ENCODE data around the gene YARS1.

YARS1 gene

DNA sequence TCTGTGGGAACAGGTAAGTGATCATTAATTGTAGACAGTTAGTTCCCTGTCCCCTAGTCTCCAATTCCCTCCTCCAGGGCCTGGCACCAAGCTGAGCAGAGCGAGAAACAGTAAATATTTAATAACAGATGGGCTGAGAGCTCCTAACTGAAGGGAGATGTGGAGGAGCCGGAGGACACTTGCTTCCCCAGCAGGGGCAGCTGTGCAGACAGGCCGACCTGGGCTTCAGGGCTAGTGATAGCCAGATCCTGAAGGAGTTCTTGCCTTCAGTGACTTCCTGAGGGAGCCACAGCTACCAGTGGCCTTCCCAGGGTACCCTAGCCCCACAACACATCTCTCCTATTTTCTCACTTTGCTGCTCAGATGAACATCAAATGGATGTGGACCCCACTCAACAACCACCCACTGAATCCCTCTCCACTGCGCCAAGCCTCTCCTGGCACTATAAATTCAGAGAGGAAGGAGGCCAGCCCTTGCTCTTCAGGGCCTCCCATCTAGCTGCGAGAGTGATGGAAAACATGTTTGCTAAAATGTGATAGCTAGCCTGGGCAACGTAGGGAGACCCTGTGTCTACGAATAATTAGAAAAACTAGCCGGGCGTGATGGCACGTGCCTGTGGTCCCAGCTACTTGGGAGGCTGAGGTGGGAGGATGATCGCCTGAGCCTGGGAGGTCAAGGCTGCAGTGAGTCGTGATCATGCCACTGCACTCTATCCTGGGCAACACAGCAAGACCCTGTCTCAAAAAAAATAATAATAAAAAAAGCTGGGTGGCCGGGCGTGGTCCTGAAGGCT is 87.7 kb downstream of the YARS1 start:
- Histone ChIP-seq H3K4me2 (ENCODE audit: low read length) (no peak overlapping the region), H3K9ac (ENCODE audit: low read length) (no peak overlapping the region), H2AK5ac (ENCODE audit: low read length) (no peak overlapping the region), H3K4ac (ENCODE audit: low read depth, low read length) (no peak overlapping the region), H3K27me3 (ENCODE audit: insufficient read depth, low read length, poor library complexity) (no peaks in the 10 kb centered on the region), H3K27ac (ENCODE audit: low read depth, low read length) (no peak overlapping the region), H4K8ac (ENCODE audit: low read depth, low read length) (no peak overlapping the region), H3K4me3 (ENCODE audit: low read length) (no peak overlapping the region), H3K4me1 (ENCODE audit: control insufficient read depth, low read depth, low read length) (peaks cover 7% of the 10 kb centered on the region), H2BK120ac (ENCODE audit: low read depth, low read length) (no peak overlapping the region), H3K36me3 (ENCODE audit: control insufficient read depth, insufficient read depth, low read length) (no peaks in the 10 kb centered on the region), H3K56ac (ENCODE audit: low read length) (peak overlapping the region; percentile 25), H2BK15ac (replicated peaks; ENCODE audit: low read depth) (no peak overlapping the region), H3K79me2 (ENCODE audit: control insufficient read depth, insufficient read depth, low read length) (no peaks in the 10 kb centered on the region), H2BK5ac (ENCODE audit: low read length) (no peak overlapping the region), H3K18ac (ENCODE audit: low read length) (no peak overlapping the region), H4K5ac (ENCODE audit: low read length) (no peak overlapping the region), H3K23ac (ENCODE audit: low read length) (no peak overlapping the region), H3K79me1 (ENCODE audit: low read length) (no peaks in the 10 kb centered on the region)
- WGBS (ENCODE audit: extremely low coverage, insufficient coverage, low lambda C conversion rate) = no CpG with 5 or more reads among the region's 14 CpGs
- no peak for DNase-seq

DNA sequence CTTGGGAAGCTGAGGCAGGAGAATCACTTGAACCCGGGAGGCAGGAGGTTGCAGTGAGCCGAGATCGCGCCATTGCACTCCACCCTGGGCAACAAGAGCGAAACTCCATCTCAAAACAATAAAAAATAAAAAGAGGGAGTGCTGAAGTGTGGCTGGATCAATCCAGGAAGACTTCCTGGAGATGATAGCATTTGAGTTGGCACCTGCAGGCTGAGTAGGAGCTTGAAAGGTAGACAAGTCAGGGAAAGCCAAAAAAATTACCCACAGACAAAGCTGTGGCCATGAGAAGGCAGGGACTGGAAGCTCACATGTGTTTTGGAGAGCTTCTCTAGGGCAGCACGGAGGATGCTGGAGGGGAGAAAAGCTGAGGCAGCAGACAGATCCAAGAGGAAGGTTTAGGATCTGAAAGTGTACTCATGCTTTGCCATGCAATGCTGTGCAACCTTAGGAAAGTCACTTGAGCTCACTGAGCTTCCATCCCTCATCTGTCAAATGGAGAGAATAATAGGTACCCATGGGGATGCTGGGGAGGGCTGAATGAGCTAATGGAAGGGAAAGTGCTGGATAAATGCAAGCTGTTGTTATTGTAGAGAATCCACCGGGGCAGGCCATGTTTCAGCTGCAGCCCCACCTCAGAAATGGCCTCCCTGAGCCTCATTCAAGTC is 88.6 kb downstream of the YARS1 start:
- Histone ChIP-seq H3K79me1 (ENCODE audit: low read length) (no peaks in the 10 kb centered on the region), H3K4me3 (ENCODE audit: low read length) (no peak overlapping the region), H2BK5ac (ENCODE audit: low read length) (no peak overlapping the region), H2AK5ac (ENCODE audit: low read length) (peak overlapping the region; percentile 45), H3K4me1 (ENCODE audit: control insufficient read depth, low read depth, low read length) (peaks cover 7% of the 10 kb centered on the region), H3K27ac (ENCODE audit: low read depth, low read length) (no peak overlapping the region), H3K4ac (ENCODE audit: low read depth, low read length) (no peak overlapping the region), H3K9ac (ENCODE audit: low read length) (no peak overlapping the region), H2BK120ac (ENCODE audit: low read depth, low read length) (no peak overlapping the region), H3K23ac (ENCODE audit: low read length) (no peak overlapping the region), H3K18ac (ENCODE audit: low read length) (no peak overlapping the region), H2BK15ac (replicated peaks; ENCODE audit: low read depth) (no peak overlapping the region), H3K4me2 (ENCODE audit: low read length) (no peak overlapping the region), H3K56ac (ENCODE audit: low read length) (no peak overlapping the region), H4K8ac (ENCODE audit: low read depth, low read length) (no peak overlapping the region), H3K27me3 (ENCODE audit: insufficient read depth, low read length, poor library complexity) (no peaks in the 10 kb centered on the region), H3K79me2 (ENCODE audit: control insufficient read depth, insufficient read depth, low read length) (no peaks in the 10 kb centered on the region), H3K36me3 (ENCODE audit: control insufficient read depth, insufficient read depth, low read length) (no peaks in the 10 kb centered on the region), H4K5ac (ENCODE audit: low read length) (no peak overlapping the region)
- no peak for DNase-seq
- no CpG with 5 or more reads among the region's 7 CpGs for WGBS (ENCODE audit: extremely low coverage, insufficient coverage, low lambda C conversion rate)

DNA sequence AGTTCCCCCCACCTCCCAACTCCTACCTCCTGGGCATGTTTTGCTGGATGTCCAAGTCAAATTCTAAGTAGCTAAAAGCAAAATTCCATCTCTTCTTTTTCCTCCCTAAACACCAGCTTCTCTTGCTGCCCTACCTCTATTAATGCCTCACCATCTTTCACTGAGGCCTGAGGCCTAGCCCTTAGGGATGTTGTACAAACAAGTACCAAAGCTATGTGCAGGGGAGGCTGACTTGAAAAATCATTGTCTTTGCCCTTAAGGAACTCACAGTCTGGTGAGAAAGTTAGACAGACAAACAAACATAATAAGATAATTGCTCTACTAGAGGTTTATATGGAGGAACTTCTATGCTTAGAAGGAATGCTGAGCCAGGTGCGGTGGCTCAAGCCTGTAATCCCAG is 89.3 kb downstream of the YARS1 start:
- no peak overlapping the region for H2AK5ac ChIP-seq (ENCODE audit: low read length)
- no peak overlapping the region for H3K18ac ChIP-seq (ENCODE audit: low read length)
- H3K27ac ChIP-seq (ENCODE audit: low read depth, low read length) = no peak overlapping the region
- H4K8ac ChIP-seq (ENCODE audit: low read depth, low read length) = no peak overlapping the region
- H3K23ac ChIP-seq (ENCODE audit: low read length) = no peak overlapping the region
- H3K56ac ChIP-seq (ENCODE audit: low read length) = no peak overlapping the region
- no CpG with 5 or more reads among the region's 1 CpG for WGBS (ENCODE audit: extremely low coverage, insufficient coverage, low lambda C conversion rate)
- no peak overlapping the region for H3K9ac ChIP-seq (ENCODE audit: low read length)
- no peak overlapping the region for H2BK120ac ChIP-seq (ENCODE audit: low read depth, low read length)
- H3K4me1 ChIP-seq (ENCODE audit: control insufficient read depth, low read depth, low read length) = peaks cover 7% of the 10 kb centered on the region
- no peak overlapping the region for H3K4me3 ChIP-seq (ENCODE audit: low read length)
- no peak overlapping the region for H2BK5ac ChIP-seq (ENCODE audit: low read length)
- H3K36me3 ChIP-seq (ENCODE audit: control insufficient read depth, insufficient read depth, low read length) = no peaks in the 10 kb centered on the region
- H4K5ac ChIP-seq (ENCODE audit: low read length) = no peak overlapping the region
- no peak overlapping the region for H2BK15ac ChIP-seq (replicated peaks; ENCODE audit: low read depth)
- no peaks in the 10 kb centered on the region for H3K79me1 ChIP-seq (ENCODE audit: low read length)
- DNase-seq = no peak
- H3K4me2 ChIP-seq (ENCODE audit: low read length) = no peak overlapping the region
- H3K4ac ChIP-seq (ENCODE audit: low read depth, low read length) = no peak overlapping the region
- no peaks in the 10 kb centered on the region for H3K79me2 ChIP-seq (ENCODE audit: control insufficient read depth, insufficient read depth, low read length)
- H3K27me3 ChIP-seq (ENCODE audit: insufficient read depth, low read length, poor library complexity) = no peaks in the 10 kb centered on the region

- Histone ChIP-seq H2BK15ac (replicated peaks; ENCODE audit: low read depth) (no peak overlapping the region), H4K5ac (ENCODE audit: low read length) (no peak overlapping the region), H2BK120ac (ENCODE audit: low read depth, low read length) (peak overlapping the region; percentile 23), H3K4me2 (ENCODE audit: low read length) (no peak overlapping the region), H3K23ac (ENCODE audit: low read length) (no peak overlapping the region), H3K79me1 (ENCODE audit: low read length) (no peaks in the 10 kb centered on the region), H3K36me3 (ENCODE audit: control insufficient read depth, insufficient read depth, low read length) (no peaks in the 10 kb centered on the region), H3K9ac (ENCODE audit: low read length) (no peak overlapping the region), H3K18ac (ENCODE audit: low read length) (peak overlapping the region; percentile 12), H3K56ac (ENCODE audit: low read length) (peak overlapping the region; percentile 80), H3K4me3 (ENCODE audit: low read length) (no peak overlapping the region), H4K8ac (ENCODE audit: low read depth, low read length) (no peak overlapping the region), H3K79me2 (ENCODE audit: control insufficient read depth, insufficient read depth, low read length) (no peaks in the 10 kb centered on the region), H3K27ac (ENCODE audit: low read depth, low read length) (no peak overlapping the region), H2BK5ac (ENCODE audit: low read length) (peak overlapping the region; percentile 96), H3K4ac (ENCODE audit: low read depth, low read length) (peak overlapping the region; percentile 21), H2AK5ac (ENCODE audit: low read length) (peak overlapping the region; percentile 45), H3K4me1 (ENCODE audit: control insufficient read depth, low read depth, low read length) (peaks cover 7% of the 10 kb centered on the region), H3K27me3 (ENCODE audit: insufficient read depth, low read length, poor library complexity) (no peaks in the 10 kb centered on the region)
- WGBS (ENCODE audit: extremely low coverage, insufficient coverage, low lambda C conversion rate) = no CpG with 5 or more reads among the region's 3 CpGs
- no peak for DNase-seq
Observed at GRCh38 chr1:32725615-32725982, 91.6 kb downstream of the YARS1 start.

Data from mesendoderm (in vitro differentiated cells).